ENCODE results near the gene PARP11. TPM values are rescaled to one million over a fixed set of nuclear protein-coding genes. Genes with fewer than 3 reads are reported as not detected.

Gene PARP11
- total RNA-seq, 1 experiment from 2014 or later: 8.0 TPM

DNA sequence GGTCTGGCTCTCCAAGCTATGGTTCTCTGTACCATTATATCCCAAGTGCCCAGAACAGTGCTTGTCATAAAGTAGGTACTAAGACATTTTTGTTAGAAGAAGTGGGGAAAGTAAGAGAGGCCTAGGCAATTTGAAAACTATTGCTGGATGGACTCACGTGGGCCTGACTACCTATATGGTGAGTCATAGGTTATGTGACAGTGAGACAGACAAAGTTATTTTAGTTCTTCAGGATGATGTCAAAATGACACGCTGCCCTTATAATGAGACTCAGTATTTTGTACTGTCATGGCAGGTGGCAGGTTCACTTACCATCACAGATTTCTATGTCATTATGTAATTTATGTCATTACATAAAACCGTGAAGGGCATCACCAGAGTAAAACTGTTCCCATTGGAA, 53.1 kb downstream of the PARP11 start:
- POLR2A ChIA-PET: no interaction called here
- no peak for ATAC-seq
- CTCF ChIA-PET: no interaction called here
- H3K4me1 Mint-ChIP-seq: peaks cover 16% of the 10 kb centered on the region
- peaks cover 10% of the 10 kb centered on the region; the same call in 1 of the 2 replicates for H3K36me3 Mint-ChIP-seq
- no peak overlapping the region for H3K4me3 Mint-ChIP-seq
- no peak for DNase-seq (ENCODE audit: low spot score)
- no peak overlapping the region for H3K27ac Mint-ChIP-seq
- H3K27me3 Mint-ChIP-seq (ENCODE audit: low read depth): no peaks in the 10 kb centered on the region
- H3K9me3 Mint-ChIP-seq: no peaks in the 10 kb centered on the region
- TF ChIP-seq, protein P1, sequence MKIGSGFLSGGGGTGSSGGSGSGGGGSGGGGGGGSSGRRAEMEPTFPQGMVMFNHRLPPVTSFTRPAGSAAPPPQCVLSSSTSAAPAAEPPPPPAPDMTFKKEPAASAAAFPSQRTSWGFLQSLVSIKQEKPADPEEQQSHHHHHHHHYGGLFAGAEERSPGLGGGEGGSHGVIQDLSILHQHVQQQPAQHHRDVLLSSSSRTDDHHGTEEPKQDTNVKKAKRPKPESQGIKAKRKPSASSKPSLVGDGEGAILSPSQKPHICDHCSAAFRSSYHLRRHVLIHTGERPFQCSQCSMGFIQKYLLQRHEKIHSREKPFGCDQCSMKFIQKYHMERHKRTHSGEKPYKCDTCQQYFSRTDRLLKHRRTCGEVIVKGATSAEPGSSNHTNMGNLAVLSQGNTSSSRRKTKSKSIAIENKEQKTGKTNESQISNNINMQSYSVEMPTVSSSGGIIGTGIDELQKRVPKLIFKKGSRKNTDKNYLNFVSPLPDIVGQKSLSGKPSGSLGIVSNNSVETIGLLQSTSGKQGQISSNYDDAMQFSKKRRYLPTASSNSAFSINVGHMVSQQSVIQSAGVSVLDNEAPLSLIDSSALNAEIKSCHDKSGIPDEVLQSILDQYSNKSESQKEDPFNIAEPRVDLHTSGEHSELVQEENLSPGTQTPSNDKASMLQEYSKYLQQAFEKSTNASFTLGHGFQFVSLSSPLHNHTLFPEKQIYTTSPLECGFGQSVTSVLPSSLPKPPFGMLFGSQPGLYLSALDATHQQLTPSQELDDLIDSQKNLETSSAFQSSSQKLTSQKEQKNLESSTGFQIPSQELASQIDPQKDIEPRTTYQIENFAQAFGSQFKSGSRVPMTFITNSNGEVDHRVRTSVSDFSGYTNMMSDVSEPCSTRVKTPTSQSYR (CRISPR knock-in tag; IDR thresholded peaks at IDR 0.05): no peak
- TF ChIP-seq MYBL2 (CRISPR knock-in tag; IDR thresholded peaks at IDR 0.05) (no peak), ZNF138 (CRISPR knock-in tag; conservative IDR thresholded peaks at IDR 0.05) (no peak), SP1 (CRISPR knock-in tag; conservative IDR thresholded peaks at IDR 0.05) (no peak), SMAD4 (CRISPR knock-in tag; IDR thresholded peaks at IDR 0.05) (no peak), FOXP4 (CRISPR knock-in tag; IDR thresholded peaks at IDR 0.05) (no peak), MAX (CRISPR knock-in tag; IDR thresholded peaks at IDR 0.05) (no peak), JAZF1 (CRISPR knock-in tag; IDR thresholded peaks at IDR 0.05) (no peak), ZNF263 (CRISPR knock-in tag; IDR thresholded peaks at IDR 0.05; ENCODE audit: low read depth) (no peak), ZNF232 (CRISPR knock-in tag; IDR thresholded peaks at IDR 0.05) (no peak), ATF2 (CRISPR knock-in tag; IDR thresholded peaks at IDR 0.05; ENCODE audit: borderline replicate concordance, low read depth) (no peak)
- TF ChIP-seq, protein P2, sequence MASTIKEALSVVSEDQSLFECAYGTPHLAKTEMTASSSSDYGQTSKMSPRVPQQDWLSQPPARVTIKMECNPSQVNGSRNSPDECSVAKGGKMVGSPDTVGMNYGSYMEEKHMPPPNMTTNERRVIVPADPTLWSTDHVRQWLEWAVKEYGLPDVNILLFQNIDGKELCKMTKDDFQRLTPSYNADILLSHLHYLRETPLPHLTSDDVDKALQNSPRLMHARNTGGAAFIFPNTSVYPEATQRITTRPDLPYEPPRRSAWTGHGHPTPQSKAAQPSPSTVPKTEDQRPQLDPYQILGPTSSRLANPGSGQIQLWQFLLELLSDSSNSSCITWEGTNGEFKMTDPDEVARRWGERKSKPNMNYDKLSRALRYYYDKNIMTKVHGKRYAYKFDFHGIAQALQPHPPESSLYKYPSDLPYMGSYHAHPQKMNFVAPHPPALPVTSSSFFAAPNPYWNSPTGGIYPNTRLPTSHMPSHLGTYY (CRISPR knock-in tag; IDR thresholded peaks at IDR 0.05): no peak
- TF ChIP-seq, protein P3, sequence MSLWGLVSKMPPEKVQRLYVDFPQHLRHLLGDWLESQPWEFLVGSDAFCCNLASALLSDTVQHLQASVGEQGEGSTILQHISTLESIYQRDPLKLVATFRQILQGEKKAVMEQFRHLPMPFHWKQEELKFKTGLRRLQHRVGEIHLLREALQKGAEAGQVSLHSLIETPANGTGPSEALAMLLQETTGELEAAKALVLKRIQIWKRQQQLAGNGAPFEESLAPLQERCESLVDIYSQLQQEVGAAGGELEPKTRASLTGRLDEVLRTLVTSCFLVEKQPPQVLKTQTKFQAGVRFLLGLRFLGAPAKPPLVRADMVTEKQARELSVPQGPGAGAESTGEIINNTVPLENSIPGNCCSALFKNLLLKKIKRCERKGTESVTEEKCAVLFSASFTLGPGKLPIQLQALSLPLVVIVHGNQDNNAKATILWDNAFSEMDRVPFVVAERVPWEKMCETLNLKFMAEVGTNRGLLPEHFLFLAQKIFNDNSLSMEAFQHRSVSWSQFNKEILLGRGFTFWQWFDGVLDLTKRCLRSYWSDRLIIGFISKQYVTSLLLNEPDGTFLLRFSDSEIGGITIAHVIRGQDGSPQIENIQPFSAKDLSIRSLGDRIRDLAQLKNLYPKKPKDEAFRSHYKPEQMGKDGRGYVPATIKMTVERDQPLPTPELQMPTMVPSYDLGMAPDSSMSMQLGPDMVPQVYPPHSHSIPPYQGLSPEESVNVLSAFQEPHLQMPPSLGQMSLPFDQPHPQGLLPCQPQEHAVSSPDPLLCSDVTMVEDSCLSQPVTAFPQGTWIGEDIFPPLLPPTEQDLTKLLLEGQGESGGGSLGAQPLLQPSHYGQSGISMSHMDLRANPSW (CRISPR knock-in tag; conservative IDR thresholded peaks at IDR 0.05; ENCODE audit: low read depth): no peak
- TF ChIP-seq, protein P4, sequence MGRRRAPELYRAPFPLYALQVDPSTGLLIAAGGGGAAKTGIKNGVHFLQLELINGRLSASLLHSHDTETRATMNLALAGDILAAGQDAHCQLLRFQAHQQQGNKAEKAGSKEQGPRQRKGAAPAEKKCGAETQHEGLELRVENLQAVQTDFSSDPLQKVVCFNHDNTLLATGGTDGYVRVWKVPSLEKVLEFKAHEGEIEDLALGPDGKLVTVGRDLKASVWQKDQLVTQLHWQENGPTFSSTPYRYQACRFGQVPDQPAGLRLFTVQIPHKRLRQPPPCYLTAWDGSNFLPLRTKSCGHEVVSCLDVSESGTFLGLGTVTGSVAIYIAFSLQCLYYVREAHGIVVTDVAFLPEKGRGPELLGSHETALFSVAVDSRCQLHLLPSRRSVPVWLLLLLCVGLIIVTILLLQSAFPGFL (CRISPR knock-in tag; IDR thresholded peaks at IDR 0.05; ENCODE audit: borderline replicate concordance): no peak

Measured in WTC11 (cell line).